Endothelial cell of umbilical vein (primary cell): ENCODE results near the gene PLXND1. TPM values are rescaled to one million over a fixed set of nuclear protein-coding genes. Genes with fewer than 3 reads are reported as not detected.

Source experiments
- BruUV-seq: library from RNA; stranded (reverse); fragments of 400-500 nt; replicated peaks from 2 replicates; lab custom pipeline; 2021; lab: Mats Ljungman, UMichigan
- CTCF ChIA-PET: fragments of 300-600, 350-600 bp; sonication (Branson Sonifier 250); formaldehyde crosslinking; loops from one replicate; lab custom pipeline; 2021; ENCODE audit warnings: antibody characterized with exemption, inconsistent platforms; lab: Charles Lee
- POLR2A ChIA-PET: fragments of 300-600, 350-600 bp; sonication (Branson Sonifier 250); formaldehyde crosslinking; loops from one replicate; lab custom pipeline; 2021; ENCODE audit warnings: antibody characterized with exemption, inconsistent platforms; lab: Charles Lee
- DNase-seq: peaks from one replicate; pipeline ENCODE4 v3.0.0-alpha.2; 2011; ENCODE audit warnings: low read depth, low spot score
- FAIRE-seq: peaks from 2 replicates; lab custom pipeline; 2011; peaks lifted over from hg19 to GRCh38; lab: Jason Lieb, UNC
- H2AFZ ChIP-seq: 2 replicates; pipeline ENCODE4 v1.6.0; 2012; ENCODE audit warnings: low read depth, low read length, control low read depth, inconsistent platforms
- H3K27ac ChIP-seq: 2 replicates; pipeline ENCODE4 v1.5.1; 2011; ENCODE audit warnings: low read depth, mild to moderate bottlenecking, control low read depth, low read length, moderate library complexity; ENCODE audit not compliant: insufficient read depth
- H3K27me3 ChIP-seq, 2 experiments: 2 replicates each; pipeline versions ENCODE4 v1.6.0 to v1.6.1; 2011; ENCODE audit warnings: low read length in 2 of 2, mixed read lengths in 1 of 2; ENCODE audit not compliant: control insufficient read depth in 2 of 2, insufficient read depth in 2 of 2
- H3K36me3 ChIP-seq, 2 experiments: 2 replicates in 1 of 2; 3 replicates in 1 of 2; pipeline ENCODE4 v1.5.1; 2011; ENCODE audit warnings: low read length in 2 of 2, mild to moderate bottlenecking in 1 of 2, moderate library complexity in 1 of 2; ENCODE audit not compliant: control insufficient read depth in 2 of 2, insufficient read depth in 2 of 2; ENCODE audit errors: extremely low read depth in 1 of 2
- H3K4me1 ChIP-seq: 3 replicates; pipeline ENCODE4 v1.5.1; 2011; ENCODE audit warnings: mild to moderate bottlenecking, low read length; ENCODE audit not compliant: control insufficient read depth, insufficient read depth; ENCODE audit errors: extremely low read depth
- H3K4me2 ChIP-seq: 2 replicates; pipeline ENCODE4 v1.6.1; 2011; ENCODE audit warnings: low read length, control low read depth, mixed read lengths; ENCODE audit not compliant: insufficient read depth
- H3K4me3 ChIP-seq, 3 experiments: fragments of 200-600 bp in 1 of 3; sonication (generic), shearing (Covaris generic) in 1 of 3; replicated peaks in 1 of 3; 2 replicates each; pipeline ENCODE4 v1.5.1; 2011 to 2016; ENCODE audit warnings: control low read depth in 3 of 3, low read length in 3 of 3, mild to moderate bottlenecking in 2 of 3, inconsistent platforms in 1 of 3, low read depth in 1 of 3, moderate library complexity in 1 of 3; ENCODE audit not compliant: insufficient read depth in 1 of 3
- H3K79me2 ChIP-seq: 2 replicates; pipeline ENCODE4 v1.6.0; 2012; ENCODE audit warnings: low read length, inconsistent platforms; ENCODE audit not compliant: control insufficient read depth, insufficient read depth
- H3K9ac ChIP-seq: replicated peaks from 2 replicates; pipeline ENCODE3; 2011; ENCODE audit warnings: low read length, control low read depth; ENCODE audit not compliant: insufficient read depth; ENCODE audit errors: extremely low read depth
- H3K9me1 ChIP-seq: replicated peaks from 3 replicates; pipeline ENCODE4 v1.6.0; 2011; ENCODE audit warnings: mild to moderate bottlenecking, low read length; ENCODE audit not compliant: control insufficient read depth, insufficient read depth; ENCODE audit errors: extremely low read depth
- H3K9me3 ChIP-seq: replicated peaks from 2 replicates; pipeline ENCODE4 v1.5.1; 2012; ENCODE audit warnings: low read length, inconsistent platforms; ENCODE audit not compliant: control insufficient read depth, insufficient read depth
- H4K20me1 ChIP-seq: replicated peaks from 2 replicates; pipeline ENCODE3; 2011; ENCODE audit warnings: mild to moderate bottlenecking, low read length; ENCODE audit not compliant: control insufficient read depth, insufficient read depth; ENCODE audit errors: extremely low read depth
- EZH2 ChIP-seq: IDR thresholded peaks from 2 replicates; pipeline ENCODE4 v1.6.1; 2012; ENCODE audit warnings: borderline replicate concordance, low read depth, mild to moderate bottlenecking, moderate library complexity, low read length, inconsistent platforms; ENCODE audit not compliant: severe bottlenecking
- FOS ChIP-seq: IDR thresholded peaks from 2 replicates; pipeline ENCODE4 v1.6.1; 2011; ENCODE audit warnings: mild to moderate bottlenecking, low read length, moderate library complexity, borderline replicate concordance; ENCODE audit not compliant: insufficient read depth
- GATA2 ChIP-seq: IDR thresholded peaks from 2 replicates; pipeline ENCODE4 v1.7.0; 2011; ENCODE audit warnings: low read depth, mild to moderate bottlenecking, moderate library complexity, mixed read lengths, low read length; ENCODE audit not compliant: insufficient read length, insufficient read depth
- JUN ChIP-seq: IDR thresholded peaks from 2 replicates; pipeline ENCODE4 v1.6.1; 2011; ENCODE audit warnings: borderline replicate concordance, low read depth; ENCODE audit not compliant: insufficient read length, insufficient read depth
- MYC ChIP-seq: IDR thresholded peaks from one replicate; pipeline ENCODE4 v1.6.1; 2011; ENCODE audit warnings: mild to moderate bottlenecking, low read depth, low read length
- POLR2A ChIP-seq: IDR thresholded peaks from 2 replicates; pipeline ENCODE4 v1.6.1; 2012; ENCODE audit warnings: low read depth, mild to moderate bottlenecking, control low read depth, low read length
- POLR2AphosphoS5 ChIP-seq: IDR thresholded peaks from 2 replicates; pipeline ENCODE4 v1.6.1; 2012; ENCODE audit warnings: low read depth, mild to moderate bottlenecking, control low read depth, low read length, moderate library complexity; ENCODE audit not compliant: insufficient read depth
- dilution Hi-C: fragments of 300-500 bp; cut with MboI; formaldehyde crosslinking; loops from one replicate; pipeline ENCODE4 v1.15.0; 2019; ENCODE audit warnings: low sequenced_read_pairs; ENCODE audit not compliant: extremely low pct_ligation_motif_present
- intact Hi-C: fragments of 100-400 bp; cut with micrococcal nuclease; formaldehyde crosslinking; loops from one replicate; pipeline ENCODE4 v1.10.0; 2022
- polyA plus RNA-seq, 4 experiments: library from polyadenylated mRNA; depleted of rRNA in 3 of 4; stranded (reverse) in 3 of 4; unstranded in 1 of 4; fragments of >200 nt; gene quantifications; 2 replicates each; pipeline versions ENCODE4 v1.2.1 to v1.2.3, GENCODE V29; 2011 to 2012; ENCODE audit warnings: missing spikeins in 1 of 4
- total RNA-seq: library from RNA; stranded (reverse); gene quantifications from 2 replicates; pipeline ENCODE4 v1.2.3, GENCODE V29; 2021
- TF ChIP-seq, protein P1 (sequence below), 2 donors: IDR thresholded peaks; 1 replicate in 1 of 2; 2 replicates in 1 of 2; pipeline ENCODE4 v1.5.1; 2011; ENCODE audit warnings: low read length in 2 of 2, mild to moderate bottlenecking in 2 of 2, moderate library complexity in 2 of 2, control low read depth in 1 of 2, inconsistent platforms in 1 of 2, low read depth in 1 of 2; ENCODE audit not compliant: insufficient read depth in 1 of 2; ENCODE audit errors: extremely low read depth in 1 of 2
- TF ChIP-seq, protein P2 (sequence below): IDR thresholded peaks from 2 replicates; pipeline ENCODE4 v1.6.1; 2011; ENCODE audit not compliant: insufficient read depth, insufficient read length

Gene PLXND1
- total and polyA plus RNA-seq, 2 donors (not counting 3 experiments of a cell fraction or from before 2014, with no cell fraction given), result 300 to 834 TPM

GRCh38 chr3:129577366-129577765 is 29.1 kb downstream of the PLXND1 start:
- CTCF ChIA-PET, result interaction anchor here (0.8 to 2.8 kb wide), 5 partner anchors 11 to 87 kb away, joined by 3 to 10 read pairs (median 4); no protein-coding TSS in a partner anchor
- H3K36me3 ChIP-seq, result peaks cover 27 to 85% of the 10 kb centered on the region in 2 experiments
- no peak for TF ChIP-seq EZH2
- no peak for TF ChIP-seq POLR2AphosphoS5
- TF ChIP-seq JUN, result no peak
- TF ChIP-seq POLR2A, result no peak
- TF ChIP-seq, protein P1, sequence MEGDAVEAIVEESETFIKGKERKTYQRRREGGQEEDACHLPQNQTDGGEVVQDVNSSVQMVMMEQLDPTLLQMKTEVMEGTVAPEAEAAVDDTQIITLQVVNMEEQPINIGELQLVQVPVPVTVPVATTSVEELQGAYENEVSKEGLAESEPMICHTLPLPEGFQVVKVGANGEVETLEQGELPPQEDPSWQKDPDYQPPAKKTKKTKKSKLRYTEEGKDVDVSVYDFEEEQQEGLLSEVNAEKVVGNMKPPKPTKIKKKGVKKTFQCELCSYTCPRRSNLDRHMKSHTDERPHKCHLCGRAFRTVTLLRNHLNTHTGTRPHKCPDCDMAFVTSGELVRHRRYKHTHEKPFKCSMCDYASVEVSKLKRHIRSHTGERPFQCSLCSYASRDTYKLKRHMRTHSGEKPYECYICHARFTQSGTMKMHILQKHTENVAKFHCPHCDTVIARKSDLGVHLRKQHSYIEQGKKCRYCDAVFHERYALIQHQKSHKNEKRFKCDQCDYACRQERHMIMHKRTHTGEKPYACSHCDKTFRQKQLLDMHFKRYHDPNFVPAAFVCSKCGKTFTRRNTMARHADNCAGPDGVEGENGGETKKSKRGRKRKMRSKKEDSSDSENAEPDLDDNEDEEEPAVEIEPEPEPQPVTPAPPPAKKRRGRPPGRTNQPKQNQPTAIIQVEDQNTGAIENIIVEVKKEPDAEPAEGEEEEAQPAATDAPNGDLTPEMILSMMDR (IDR thresholded peaks at IDR 0.05; ENCODE audit: extremely low read depth in 1 of 2, insufficient read depth in 1 of 2, low read depth in 1 of 2, low read length in 2 of 2), result no peak
- no peak for TF ChIP-seq FOS
- no peak for TF ChIP-seq GATA2
- no peak for TF ChIP-seq MYC
- TF ChIP-seq, protein P2, sequence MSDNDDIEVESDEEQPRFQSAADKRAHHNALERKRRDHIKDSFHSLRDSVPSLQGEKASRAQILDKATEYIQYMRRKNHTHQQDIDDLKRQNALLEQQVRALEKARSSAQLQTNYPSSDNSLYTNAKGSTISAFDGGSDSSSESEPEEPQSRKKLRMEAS, result no peak
- no peak overlapping the region for H3K4me2 ChIP-seq
- BruUV-seq, result no TSS peak
- peaks cover 17% of the 10 kb centered on the region for H3K79me2 ChIP-seq
- no peaks in the 10 kb centered on the region for H3K27me3 ChIP-seq
- no peak overlapping the region for H3K27ac ChIP-seq
- DNase-seq (no peak), FAIRE-seq (no peak)
- H3K9me1 ChIP-seq, result no peaks in the 10 kb centered on the region
- peaks cover 12% of the 10 kb centered on the region for H3K4me1 ChIP-seq
- POLR2A ChIA-PET, result no interaction called here
- H3K4me3 ChIP-seq, result no peak overlapping the region
- no peak overlapping the region for H3K9ac ChIP-seq
- H4K20me1 ChIP-seq, result no peaks in the 10 kb centered on the region
- no peaks in the 10 kb centered on the region for H3K9me3 ChIP-seq
- intact Hi-C loops (no loop called here), dilution Hi-C loops (no loop called here)
- no peak overlapping the region for H2AFZ ChIP-seq
